H1 (cell line): ENCODE results near the gene DBH. TPM values are rescaled to one million over a fixed set of nuclear protein-coding genes. Genes with fewer than 3 reads are reported as not detected.
A peak's percentile ranks its signal among the peaks of the same experiment; 100 is the strongest.

ENCODE experiments used
- CTCF ChIA-PET: fragments of 300-600 bp; sonication (Branson Sonifier 250); formaldehyde crosslinking; loops from one replicate; lab custom pipeline; 2021; ENCODE audit not compliant: partially characterized antibody; lab: Charles Lee
- POLR2A ChIA-PET: fragments of 300-600 bp; sonication (Branson Sonifier 250); formaldehyde crosslinking; loops from one replicate; lab custom pipeline; 2021; ENCODE audit warnings: inconsistent platforms; ENCODE audit not compliant: partially characterized antibody; lab: Charles Lee
- DNase-seq, 2 experiments: peaks; one replicate each; pipeline versions ENCODE4 v3.0.0 to v3.0.0-alpha.2; 2010 to 2022; ENCODE audit warnings: low spot score in 2 of 2, low read depth in 1 of 2, mixed read lengths in 1 of 2
- FAIRE-seq: peaks from 2 replicates; lab custom pipeline; 2011; peaks lifted over from hg19 to GRCh38; lab: Jason Lieb, UNC
- H2AFZ ChIP-seq: 2 replicates; pipeline ENCODE4 v1.8.1; 2012; ENCODE audit warnings: low read length, inconsistent platforms
- H2AK5ac ChIP-seq: 2 replicates; pipeline ENCODE4 v1.6.1; 2013; ENCODE audit warnings: low read depth, low read length
- H2BK120ac ChIP-seq: replicated peaks from 2 replicates; pipeline ENCODE3; 2013; ENCODE audit warnings: low read depth, low read length, inconsistent platforms
- H2BK12ac ChIP-seq: 2 replicates; pipeline ENCODE4 v1.6.1; 2013; ENCODE audit warnings: low read depth, low read length
- H2BK15ac ChIP-seq: 2 replicates; pipeline ENCODE4 v1.6.1; 2013; ENCODE audit warnings: low read length
- H2BK20ac ChIP-seq: 2 replicates; pipeline ENCODE4 v1.6.1; 2013; ENCODE audit warnings: low read length
- H2BK5ac ChIP-seq: 2 replicates; pipeline ENCODE4 v1.6.1; 2013; ENCODE audit warnings: low read depth, low read length
- H3K14ac ChIP-seq: 2 replicates; pipeline ENCODE4 v1.6.1; 2013; ENCODE audit warnings: inconsistent platforms; ENCODE audit not compliant: insufficient read length
- H3K18ac ChIP-seq: 2 replicates; pipeline ENCODE4 v1.6.1; 2013; ENCODE audit warnings: low read length; ENCODE audit errors: extremely low read depth
- H3K23ac ChIP-seq: 2 replicates; pipeline ENCODE4 v1.6.1; 2013; ENCODE audit warnings: inconsistent platforms; ENCODE audit not compliant: insufficient read length
- H3K23me2 ChIP-seq: 2 replicates; pipeline ENCODE4 v1.6.1; 2013; ENCODE audit warnings: low read depth, low read length
- H3K27ac ChIP-seq: 2 replicates; pipeline ENCODE4 v1.6.1; 2011; ENCODE audit warnings: low read depth, low read length, inconsistent platforms
- H3K27me3 ChIP-seq, 4 experiments: replicated peaks in 1 of 4; 1 replicate in 1 of 4; 2 replicates in 3 of 4; pipeline versions ENCODE4 v1.6.1 to v1.8.1; 2011 to 2013; ENCODE audit warnings: low read length in 3 of 4, mild to moderate bottlenecking in 3 of 4, inconsistent platforms in 2 of 4, mixed read lengths in 2 of 4, moderate library complexity in 1 of 4; ENCODE audit not compliant: control insufficient read depth in 3 of 4, insufficient read depth in 3 of 4; ENCODE audit errors: extremely low read depth in 1 of 4
- H3K36me3 ChIP-seq, 4 experiments: 2 replicates each; pipeline versions ENCODE4 v1.6.1 to v1.8.1; 2011 to 2013; ENCODE audit warnings: mild to moderate bottlenecking in 4 of 4, low read length in 3 of 4, moderate library complexity in 2 of 4, control low read depth in 1 of 4, inconsistent platforms in 1 of 4; ENCODE audit not compliant: insufficient read depth in 4 of 4, control insufficient read depth in 2 of 4
- H3K4ac ChIP-seq: replicated peaks from 2 replicates; pipeline ENCODE3; 2013; ENCODE audit warnings: low read length, low read depth, mixed read lengths, inconsistent platforms; ENCODE audit not compliant: insufficient read length
- H3K4me1 ChIP-seq, 4 experiments: replicated peaks in 1 of 4; 1 replicate in 1 of 4; 2 replicates in 3 of 4; pipeline versions ENCODE4 v1.6.1 to v1.8.1; 2011 to 2013; ENCODE audit warnings: low read length in 3 of 4, inconsistent platforms in 2 of 4, mixed read lengths in 1 of 4; ENCODE audit not compliant: insufficient read depth in 4 of 4, control insufficient read depth in 3 of 4
- H3K4me2 ChIP-seq, 2 experiments: 2 replicates each; pipeline versions ENCODE4 v1.6.1 to v1.8.1; 2011 to 2013; ENCODE audit warnings: low read depth in 2 of 2, low read length in 2 of 2, control low read depth in 1 of 2, inconsistent platforms in 1 of 2, mild to moderate bottlenecking in 1 of 2; ENCODE audit not compliant: insufficient read depth in 1 of 2
- H3K4me3 ChIP-seq, 4 experiments: fragments of 200-600, 300-600 bp in 1 of 4; sonication (generic), shearing (Covaris generic), sonication (Bioruptor Twin) in 1 of 4; 2 replicates each; pipeline versions ENCODE4 v1.5.1 to v1.8.1; 2011 to 2016; ENCODE audit warnings: low read length in 4 of 4, low read depth in 3 of 4, control low read depth in 2 of 4, inconsistent platforms in 2 of 4, mild to moderate bottlenecking in 2 of 4, mixed read lengths in 1 of 4, moderate library complexity in 1 of 4; ENCODE audit not compliant: insufficient read depth in 2 of 4; ENCODE audit errors: extremely low read depth in 1 of 4
- H3K56ac ChIP-seq: replicated peaks from 2 replicates; pipeline ENCODE3; 2013; ENCODE audit warnings: low read depth, mild to moderate bottlenecking, mixed read lengths, low read length, inconsistent platforms; ENCODE audit not compliant: insufficient read length
- H3K79me1 ChIP-seq: 2 replicates; pipeline ENCODE4 v1.6.1; 2013; ENCODE audit warnings: low read depth, low read length, control low read depth
- H3K79me2 ChIP-seq, 2 experiments: 2 replicates each; pipeline versions ENCODE4 v1.6.1 to v1.8.1; 2012 to 2013; ENCODE audit warnings: low read length in 2 of 2, mild to moderate bottlenecking in 2 of 2, inconsistent platforms in 1 of 2; ENCODE audit not compliant: insufficient read depth in 2 of 2, control insufficient read depth in 1 of 2
- H3K9ac ChIP-seq, 4 experiments: replicated peaks in 1 of 4; 1 replicate in 1 of 4; 2 replicates in 3 of 4; pipeline versions ENCODE4 v1.6.1 to v1.8.1; 2011 to 2013; ENCODE audit warnings: low read depth in 3 of 4, low read length in 3 of 4, control low read depth in 2 of 4, mild to moderate bottlenecking in 2 of 4, moderate library complexity in 2 of 4, inconsistent platforms in 1 of 4; ENCODE audit errors: extremely low read depth in 1 of 4
- H3K9me3 ChIP-seq, 2 experiments: 2 replicates each; pipeline versions ENCODE4 v1.6.1 to v1.8.1; 2012 to 2013; ENCODE audit warnings: mild to moderate bottlenecking in 2 of 2, moderate library complexity in 2 of 2, control low read depth in 1 of 2, inconsistent platforms in 1 of 2, low read depth in 1 of 2, low read length in 1 of 2, mixed read lengths in 1 of 2; ENCODE audit not compliant: insufficient read depth in 2 of 2
- H4K20me1 ChIP-seq, 2 experiments: replicated peaks in 1 of 2; 2 replicates each; pipeline versions ENCODE3 to v1.8.1; 2011 to 2013; ENCODE audit warnings: inconsistent platforms in 2 of 2, low read length in 2 of 2, mild to moderate bottlenecking in 1 of 2; ENCODE audit not compliant: insufficient read depth in 2 of 2, control insufficient read depth in 1 of 2
- H4K5ac ChIP-seq: 2 replicates; pipeline ENCODE4 v1.6.1; 2013; ENCODE audit warnings: low read length, low read depth, mixed read lengths, inconsistent platforms; ENCODE audit not compliant: insufficient read length
- H4K8ac ChIP-seq: 2 replicates; pipeline ENCODE4 v1.8.0; 2013; ENCODE audit warnings: mild to moderate bottlenecking, moderate library complexity, low read length, inconsistent platforms; ENCODE audit not compliant: insufficient read depth; ENCODE audit errors: extremely low read depth
- H4K91ac ChIP-seq: replicated peaks from 2 replicates; pipeline ENCODE3; 2013; ENCODE audit warnings: low read length, mixed read lengths, inconsistent platforms; ENCODE audit not compliant: insufficient read length
- GABPA ChIP-seq: IDR thresholded peaks from 2 replicates; pipeline ENCODE4 v1.6.1; 2011; ENCODE audit warnings: mild to moderate bottlenecking, low read length, moderate library complexity, borderline replicate concordance; ENCODE audit not compliant: insufficient read depth
- RFX5 ChIP-seq: IDR thresholded peaks from 2 replicates; pipeline ENCODE4 v1.6.1; 2011; ENCODE audit warnings: low read depth, low read length, improper control_type of control experiment, borderline replicate concordance
- WGBS, 2 experiments: shearing (Covaris generic) in 1 of 2; methylation state at CpG; one replicate each; pipeline versions ENCODE4 v1.1.6 to v1.1.7; 2013 to 2015; ENCODE audit warnings: low lambda C conversion rate in 2 of 2, mixed read lengths in 2 of 2, inconsistent platforms in 1 of 2, low coverage in 1 of 2, missing lambda C conversion rate in 1 of 2; ENCODE audit not compliant: insufficient replicate concordance in 2 of 2, insufficient coverage in 1 of 2, insufficient read length in 1 of 2; ENCODE audit errors: extremely low coverage in 1 of 2, missing lambda C conversion rate in 1 of 2; 5-methylcytosine and 5-hydroxymethylcytosine counted together
- polyA plus RNA-seq, 7 experiments: library from polyadenylated mRNA; depleted of rRNA in 3 of 7; stranded (reverse) in 5 of 7; unstranded in 2 of 7; fragments of >200 nt in 5 of 7; fragments of 200-250 nt in 2 of 7; gene quantifications; 1 replicate in 5 of 7; 2 replicates in 1 of 7; 4 replicates in 1 of 7; pipeline versions ENCODE4 v1.2.1 to v1.2.3, GENCODE V29; 2011 to 2013; ENCODE audit warnings: missing spikeins in 2 of 7, mixed read lengths in 2 of 7
- total RNA-seq: library from RNA; stranded (reverse); fragmentation: NEBNext Ultra II Directional; extraction: Animal tissue kit (Norgen Biotek cat#: 25700); gene quantifications from 2 replicates; pipeline ENCODE4 v1.2.1, GENCODE V29; 2021

The DBH gene
- total and polyA plus RNA-seq, 2 of the 8 experiments (the other 6 are each of a cell fraction or from before 2014, with no cell fraction given), result 0.18 TPM; not detected in 1

DNA sequence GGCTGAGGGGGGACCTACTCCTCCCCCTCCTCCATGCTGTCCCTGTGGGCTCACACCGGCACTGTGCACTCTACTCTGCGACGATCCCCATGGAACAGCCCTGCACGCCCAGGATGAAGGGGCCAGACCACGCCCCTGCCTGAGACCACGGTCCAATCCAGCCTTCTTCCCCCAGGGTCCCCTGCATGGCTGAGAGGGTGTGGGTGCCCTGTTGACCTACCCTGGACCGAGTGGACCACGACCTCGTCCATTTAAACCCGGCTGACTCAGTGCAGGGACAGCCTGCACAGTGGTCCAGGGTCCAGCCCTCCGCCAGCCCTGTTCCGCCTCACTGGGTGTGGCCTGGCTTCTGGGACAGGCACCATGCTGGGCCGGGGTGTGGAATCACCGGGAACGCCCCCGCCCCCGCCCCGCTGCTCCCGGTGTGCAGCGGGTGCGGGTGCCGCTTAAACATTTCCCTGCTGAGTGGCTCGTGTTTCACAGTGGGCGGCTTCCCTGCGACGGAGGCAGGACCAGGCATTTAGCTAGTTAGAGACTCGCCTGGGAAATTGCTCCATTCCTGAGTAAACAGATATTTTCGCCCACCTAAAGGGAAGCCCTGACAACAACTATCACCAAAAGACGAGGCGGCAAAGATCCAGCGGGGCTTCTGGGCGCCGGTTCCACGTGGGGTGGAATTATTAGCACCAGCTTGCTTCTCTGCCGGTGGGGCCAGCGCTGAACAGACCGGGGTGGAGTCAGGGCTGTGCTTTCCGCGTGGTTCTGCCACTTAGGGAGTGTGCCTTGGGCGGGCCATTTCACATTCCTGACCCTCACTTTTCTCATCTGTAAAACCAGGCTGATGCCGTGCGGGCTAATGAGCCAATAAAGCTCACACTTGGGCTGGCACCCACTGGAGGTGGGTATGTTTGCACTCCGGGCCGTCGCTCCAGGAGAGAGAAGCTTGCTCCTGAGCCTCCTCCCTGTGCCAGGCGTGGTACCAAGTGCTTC is 22.6 kb downstream of the DBH start:
- H3K9ac ChIP-seq, result no peak overlapping the region
- no peaks in the 10 kb centered on the region for H3K79me2 ChIP-seq
- peaks cover 3% of the 10 kb centered on the region; the same call in 1 of the 2 replicates for H3K23me2 ChIP-seq
- no peak overlapping the region for H2BK120ac ChIP-seq
- H4K20me1 ChIP-seq, result no peaks in the 10 kb centered on the region
- H3K27me3 ChIP-seq, result peaks cover 0 to 12% (median 11%) of the 10 kb centered on the region in 4 experiments; a peak in 3 of 7 replicates
- no peak overlapping the region for H3K56ac ChIP-seq
- no peak overlapping the region for H4K91ac ChIP-seq
- no peak overlapping the region for H2AK5ac ChIP-seq
- peaks cover 0 to 15% (median 8%) of the 10 kb centered on the region in 4 experiments; a peak in 5 of 7 replicates for H3K4me1 ChIP-seq
- peak in 1 of 2 experiments; percentile 63 for DNase-seq
- H3K79me1 ChIP-seq, result no peaks in the 10 kb centered on the region
- H2BK15ac ChIP-seq, result peak overlapping the region; percentile 3; the same call in 1 of the 2 replicates
- H3K36me3 ChIP-seq, result no peaks in the 10 kb centered on the region
- 0 out of 2 replicates have a peak, but pooled peaks have one; percentile 11 for TF ChIP-seq GABPA
- TF ChIP-seq RFX5, result no peak
- TF ChIP-seq, all 59 proteins: peak for 1
- H3K14ac ChIP-seq, result no peak overlapping the region
- peak overlapping the region; percentile 42 to 57 for H3K4me2 ChIP-seq
- peak overlapping the region in 2 of 4 experiments; percentile 23 to 47; a peak in 4 of 8 replicates for H3K4me3 ChIP-seq
- peak overlapping the region; percentile 81; the same call in 1 of the 2 replicates for H2BK12ac ChIP-seq
- ChIA-PET POLR2A (interaction anchor here (0.8 to 1.0 kb wide), 2 partner anchors 11 to 303 kb away, joined by 3 read pairs; partner anchors contain the start of gene SURF1), CTCF (interaction anchor here (0.8 to 1.7 kb wide), 11 partner anchors 9 to 172 kb away, joined by 3 to 7 read pairs (median 4); partner anchors contain the start of gene ADAMTSL2)
- peak overlapping the region; percentile 24; the same call in 1 of the 2 replicates for H3K18ac ChIP-seq
- no peak overlapping the region for H4K5ac ChIP-seq
- 45% methylated on average over 40 of the region's 46 CpGs; no CpG with 5 or more reads in 1 of the 2 experiments for WGBS, 2 experiments
- no peak overlapping the region for H2BK5ac ChIP-seq
- no peak overlapping the region for H2BK20ac ChIP-seq
- no peak overlapping the region for H2AFZ ChIP-seq
- H3K27ac ChIP-seq, result no peak overlapping the region
- H3K23ac ChIP-seq, result no peak overlapping the region
- no peak for FAIRE-seq
- H3K4ac ChIP-seq, result no peak overlapping the region
- H3K9me3 ChIP-seq, result no peaks in the 10 kb centered on the region
- peak overlapping the region; percentile 63 for H4K8ac ChIP-seq
